ENCODE results near the gene GRM3. TPM values are rescaled to one million over a fixed set of nuclear protein-coding genes. Genes with fewer than 3 reads are reported as not detected.

GRM3 gene
- total RNA-seq, 1 donor from 2014 or later = not detected

- no peaks in the 10 kb centered on the region for H3K4me1 Mint-ChIP-seq (ENCODE audit: low read depth)
- no peaks in the 10 kb centered on the region for H3K36me3 Mint-ChIP-seq (ENCODE audit: low read depth)
- no peak overlapping the region for H3K4me3 Mint-ChIP-seq (ENCODE audit: low read depth)
- no peaks in the 10 kb centered on the region for H3K27me3 Mint-ChIP-seq (ENCODE audit: low read depth)
- H3K27ac Mint-ChIP-seq = no peak overlapping the region
- intact Hi-C loops (cut with micrococcal nuclease) = no loop called here
- DNase-seq (ENCODE audit: low spot score) = no peak
- no peaks in the 10 kb centered on the region for H3K9me3 Mint-ChIP-seq
These were observed 183.2 kb downstream of the GRM3 start for GRCh38 chr7:86826948-86827347.

- Mint-ChIP-seq H3K9me3 (no peaks in the 10 kb centered on the region), H3K4me1 (ENCODE audit: low read depth) (no peaks in the 10 kb centered on the region), H3K27me3 (ENCODE audit: low read depth) (no peaks in the 10 kb centered on the region), H3K36me3 (ENCODE audit: low read depth) (no peaks in the 10 kb centered on the region), H3K4me3 (ENCODE audit: low read depth) (no peak overlapping the region), H3K27ac (no peak overlapping the region)
- no peak for DNase-seq (ENCODE audit: low spot score)
- intact Hi-C loops (cut with micrococcal nuclease) = no loop called here
These were observed 189.7 kb downstream of the GRM3 start for GRCh38 chr7:86833360-86833759.

GRCh38 chr7:86837235-86837634, 193.5 kb downstream of the GRM3 start:
- no peak overlapping the region for H3K4me3 Mint-ChIP-seq (ENCODE audit: low read depth)
- no peaks in the 10 kb centered on the region for H3K27me3 Mint-ChIP-seq (ENCODE audit: low read depth)
- no peaks in the 10 kb centered on the region for H3K36me3 Mint-ChIP-seq (ENCODE audit: low read depth)
- DNase-seq (ENCODE audit: low spot score) = no peak
- intact Hi-C loops (cut with micrococcal nuclease) = no loop called here
- H3K9me3 Mint-ChIP-seq = no peaks in the 10 kb centered on the region
- H3K27ac Mint-ChIP-seq = no peak overlapping the region
- H3K4me1 Mint-ChIP-seq (ENCODE audit: low read depth) = no peaks in the 10 kb centered on the region

GRCh38 chr7:86844608-86845007, 200.9 kb downstream of the GRM3 start:
- no peak overlapping the region for H3K4me3 Mint-ChIP-seq (ENCODE audit: low read depth)
- no peak for DNase-seq (ENCODE audit: low spot score)
- H3K27me3 Mint-ChIP-seq (ENCODE audit: low read depth) = no peaks in the 10 kb centered on the region
- no peak overlapping the region for H3K27ac Mint-ChIP-seq
- H3K9me3 Mint-ChIP-seq = no peaks in the 10 kb centered on the region
- intact Hi-C loops (cut with micrococcal nuclease) = no loop called here
- no peaks in the 10 kb centered on the region for H3K4me1 Mint-ChIP-seq (ENCODE audit: low read depth)
- no peaks in the 10 kb centered on the region for H3K36me3 Mint-ChIP-seq (ENCODE audit: low read depth)

- intact Hi-C loops (cut with micrococcal nuclease) = no loop called here
- DNase-seq (ENCODE audit: low spot score) = no peak
- no peaks in the 10 kb centered on the region for H3K36me3 Mint-ChIP-seq (ENCODE audit: low read depth)
- no peaks in the 10 kb centered on the region for H3K9me3 Mint-ChIP-seq
- H3K4me3 Mint-ChIP-seq (ENCODE audit: low read depth) = no peak overlapping the region
- H3K4me1 Mint-ChIP-seq (ENCODE audit: low read depth) = no peaks in the 10 kb centered on the region
- no peaks in the 10 kb centered on the region for H3K27me3 Mint-ChIP-seq (ENCODE audit: low read depth)
- no peak overlapping the region for H3K27ac Mint-ChIP-seq
These were observed 202.9 kb downstream of the GRM3 start for GRCh38 chr7:86846494-86847190.

- H3K27ac Mint-ChIP-seq = no peak overlapping the region
- no peaks in the 10 kb centered on the region for H3K36me3 Mint-ChIP-seq (ENCODE audit: low read depth)
- no peaks in the 10 kb centered on the region for H3K9me3 Mint-ChIP-seq
- intact Hi-C loops (cut with micrococcal nuclease) = no loop called here
- H3K4me3 Mint-ChIP-seq (ENCODE audit: low read depth) = no peak overlapping the region
- no peaks in the 10 kb centered on the region for H3K27me3 Mint-ChIP-seq (ENCODE audit: low read depth)
- H3K4me1 Mint-ChIP-seq (ENCODE audit: low read depth) = no peaks in the 10 kb centered on the region
- no peak for DNase-seq (ENCODE audit: low spot score)
These were observed 204.5 kb downstream of the GRM3 start for GRCh38 chr7:86848226-86848625.

- Mint-ChIP-seq H3K4me3 (ENCODE audit: low read depth) (no peak overlapping the region), H3K4me1 (ENCODE audit: low read depth) (no peaks in the 10 kb centered on the region), H3K27ac (no peak overlapping the region), H3K9me3 (no peaks in the 10 kb centered on the region), H3K36me3 (ENCODE audit: low read depth) (no peaks in the 10 kb centered on the region), H3K27me3 (ENCODE audit: low read depth) (no peaks in the 10 kb centered on the region)
- no peak for DNase-seq (ENCODE audit: low spot score)
- intact Hi-C loops (cut with micrococcal nuclease) = no loop called here
These were observed 207.9 kb downstream of the GRM3 start for GRCh38 chr7:86851566-86851965.

GRCh38 chr7:86863452-86863851, 219.7 kb downstream of the GRM3 start:
- no peak for DNase-seq (ENCODE audit: low spot score)
- no peaks in the 10 kb centered on the region for H3K36me3 Mint-ChIP-seq (ENCODE audit: low read depth)
- no peaks in the 10 kb centered on the region for H3K27me3 Mint-ChIP-seq (ENCODE audit: low read depth)
- intact Hi-C loops (cut with micrococcal nuclease) = no loop called here
- H3K27ac Mint-ChIP-seq = no peak overlapping the region
- no peak overlapping the region for H3K4me3 Mint-ChIP-seq (ENCODE audit: low read depth)
- no peaks in the 10 kb centered on the region for H3K9me3 Mint-ChIP-seq
- no peaks in the 10 kb centered on the region for H3K4me1 Mint-ChIP-seq (ENCODE audit: low read depth)

GRCh38 chr7:86867163-86867762, 223.6 kb downstream of the GRM3 start:
- no peak overlapping the region for H3K4me3 Mint-ChIP-seq (ENCODE audit: low read depth)
- H3K9me3 Mint-ChIP-seq = no peaks in the 10 kb centered on the region
- no peaks in the 10 kb centered on the region for H3K27me3 Mint-ChIP-seq (ENCODE audit: low read depth)
- DNase-seq (ENCODE audit: low spot score) = no peak
- H3K36me3 Mint-ChIP-seq (ENCODE audit: low read depth) = no peaks in the 10 kb centered on the region
- H3K4me1 Mint-ChIP-seq (ENCODE audit: low read depth) = no peaks in the 10 kb centered on the region
- no peak overlapping the region for H3K27ac Mint-ChIP-seq
- intact Hi-C loops (cut with micrococcal nuclease) = no loop called here

- H3K9me3 Mint-ChIP-seq = no peaks in the 10 kb centered on the region
- DNase-seq (ENCODE audit: low spot score) = no peak
- H3K36me3 Mint-ChIP-seq (ENCODE audit: low read depth) = no peaks in the 10 kb centered on the region
- no peaks in the 10 kb centered on the region for H3K27me3 Mint-ChIP-seq (ENCODE audit: low read depth)
- no peaks in the 10 kb centered on the region for H3K4me1 Mint-ChIP-seq (ENCODE audit: low read depth)
- intact Hi-C loops (cut with micrococcal nuclease) = no loop called here
- no peak overlapping the region for H3K4me3 Mint-ChIP-seq (ENCODE audit: low read depth)
- H3K27ac Mint-ChIP-seq = no peak overlapping the region
These were observed 232.4 kb downstream of the GRM3 start for GRCh38 chr7:86876146-86876545.

- no peak overlapping the region for H3K27ac Mint-ChIP-seq
- H3K4me3 Mint-ChIP-seq (ENCODE audit: low read depth) = no peak overlapping the region
- no peak for DNase-seq (ENCODE audit: low spot score)
- intact Hi-C loops (cut with micrococcal nuclease) = no loop called here
- H3K27me3 Mint-ChIP-seq (ENCODE audit: low read depth) = no peaks in the 10 kb centered on the region
- no peaks in the 10 kb centered on the region for H3K9me3 Mint-ChIP-seq
- H3K36me3 Mint-ChIP-seq (ENCODE audit: low read depth) = no peaks in the 10 kb centered on the region
- H3K4me1 Mint-ChIP-seq (ENCODE audit: low read depth) = no peaks in the 10 kb centered on the region
These were observed 240.4 kb downstream of the GRM3 start for GRCh38 chr7:86884152-86884551.

- Mint-ChIP-seq H3K4me1 (ENCODE audit: low read depth) (peaks cover 5% of the 10 kb centered on the region), H3K9me3 (no peaks in the 10 kb centered on the region), H3K4me3 (ENCODE audit: low read depth) (no peak overlapping the region), H3K36me3 (ENCODE audit: low read depth) (no peaks in the 10 kb centered on the region), H3K27me3 (ENCODE audit: low read depth) (no peaks in the 10 kb centered on the region), H3K27ac (no peak overlapping the region)
- intact Hi-C loops (cut with micrococcal nuclease) = no loop called here
- DNase-seq (ENCODE audit: low spot score) = no peak
These were observed 245.8 kb downstream of the GRM3 start for GRCh38 chr7:86889501-86889900.

- no peak for DNase-seq (ENCODE audit: low spot score)
- Mint-ChIP-seq H3K4me3 (ENCODE audit: low read depth) (no peak overlapping the region), H3K36me3 (ENCODE audit: low read depth) (no peaks in the 10 kb centered on the region), H3K27me3 (ENCODE audit: low read depth) (no peaks in the 10 kb centered on the region), H3K9me3 (no peaks in the 10 kb centered on the region), H3K27ac (no peak overlapping the region), H3K4me1 (ENCODE audit: low read depth) (no peaks in the 10 kb centered on the region)
- intact Hi-C loops (cut with micrococcal nuclease) = no loop called here
These were observed 254.5 kb downstream of the GRM3 start for GRCh38 chr7:86898171-86898570.

Measured in activated T-helper 2 cell treated with anti-CD3 and anti-CD28 coated beads, Interferon-gamma antibody, Interleukin-2, Interleukin-4, amounts not matched to agents 10 μg/mL and 5 μg/mL and 100 μg/mL, durations not matched to agents 14 hours and 24 hours and 36 hours (primary cell).